Effector memory CD8-positive, alpha-beta T cell (primary cell): ENCODE measurements around the gene SARDH.
A peak's percentile ranks its signal among the peaks of the same experiment; 100 is the strongest.

Source experiments
- ATAC-seq: fragments of 150-1000 bp; cut with Tn5 transposase; replicated peaks from 2 replicates; pipeline ENCODE4 v1.10.0; 2021; ENCODE audit warnings: mild to moderate bottlenecking, moderate library complexity
- DNase-seq, 3 experiments: peaks; one replicate each; pipeline ENCODE4 v3.0.0; 2021
- H3K27ac Mint-ChIP-seq, 2 donors: one replicate each; pipeline ENCODE4 v1.8.0; 2022; ENCODE audit warnings: mild to moderate bottlenecking in 2 of 2, mixed read lengths in 2 of 2, moderate library complexity in 2 of 2
- H3K27me3 Mint-ChIP-seq, 2 donors: one replicate each; pipeline ENCODE4 v1.8.0; 2022; ENCODE audit warnings: mixed read lengths in 2 of 2
- H3K36me3 Mint-ChIP-seq: one replicate; pipeline ENCODE4 v1.8.0; 2022; ENCODE audit warnings: mild to moderate bottlenecking, moderate library complexity, mixed read lengths; ENCODE audit not compliant: insufficient read depth
- H3K4me1 Mint-ChIP-seq, 2 donors: one replicate each; pipeline ENCODE4 v1.8.0; 2022; ENCODE audit warnings: low read depth in 2 of 2, mixed read lengths in 2 of 2
- H3K4me3 Mint-ChIP-seq, 2 donors: one replicate each; pipeline ENCODE4 v1.8.0; 2022; ENCODE audit warnings: mild to moderate bottlenecking in 2 of 2, mixed read lengths in 2 of 2, moderate library complexity in 2 of 2
- H3K9me3 Mint-ChIP-seq, 2 donors: one replicate each; pipeline ENCODE4 v1.8.0; 2022; ENCODE audit warnings: mixed read lengths in 2 of 2
- total RNA-seq, 9 experiments: gene quantifications; one replicate each; lab custom pipeline; 2026; lab: John Stamatoyannopoulos, UW

SARDH gene, protein sequence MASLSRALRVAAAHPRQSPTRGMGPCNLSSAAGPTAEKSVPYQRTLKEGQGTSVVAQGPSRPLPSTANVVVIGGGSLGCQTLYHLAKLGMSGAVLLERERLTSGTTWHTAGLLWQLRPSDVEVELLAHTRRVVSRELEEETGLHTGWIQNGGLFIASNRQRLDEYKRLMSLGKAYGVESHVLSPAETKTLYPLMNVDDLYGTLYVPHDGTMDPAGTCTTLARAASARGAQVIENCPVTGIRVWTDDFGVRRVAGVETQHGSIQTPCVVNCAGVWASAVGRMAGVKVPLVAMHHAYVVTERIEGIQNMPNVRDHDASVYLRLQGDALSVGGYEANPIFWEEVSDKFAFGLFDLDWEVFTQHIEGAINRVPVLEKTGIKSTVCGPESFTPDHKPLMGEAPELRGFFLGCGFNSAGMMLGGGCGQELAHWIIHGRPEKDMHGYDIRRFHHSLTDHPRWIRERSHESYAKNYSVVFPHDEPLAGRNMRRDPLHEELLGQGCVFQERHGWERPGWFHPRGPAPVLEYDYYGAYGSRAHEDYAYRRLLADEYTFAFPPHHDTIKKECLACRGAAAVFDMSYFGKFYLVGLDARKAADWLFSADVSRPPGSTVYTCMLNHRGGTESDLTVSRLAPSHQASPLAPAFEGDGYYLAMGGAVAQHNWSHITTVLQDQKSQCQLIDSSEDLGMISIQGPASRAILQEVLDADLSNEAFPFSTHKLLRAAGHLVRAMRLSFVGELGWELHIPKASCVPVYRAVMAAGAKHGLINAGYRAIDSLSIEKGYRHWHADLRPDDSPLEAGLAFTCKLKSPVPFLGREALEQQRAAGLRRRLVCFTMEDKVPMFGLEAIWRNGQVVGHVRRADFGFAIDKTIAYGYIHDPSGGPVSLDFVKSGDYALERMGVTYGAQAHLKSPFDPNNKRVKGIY
- total RNA-seq: 0 to 15.1 (median 3.2) reads per million in 9 experiments

DNA sequence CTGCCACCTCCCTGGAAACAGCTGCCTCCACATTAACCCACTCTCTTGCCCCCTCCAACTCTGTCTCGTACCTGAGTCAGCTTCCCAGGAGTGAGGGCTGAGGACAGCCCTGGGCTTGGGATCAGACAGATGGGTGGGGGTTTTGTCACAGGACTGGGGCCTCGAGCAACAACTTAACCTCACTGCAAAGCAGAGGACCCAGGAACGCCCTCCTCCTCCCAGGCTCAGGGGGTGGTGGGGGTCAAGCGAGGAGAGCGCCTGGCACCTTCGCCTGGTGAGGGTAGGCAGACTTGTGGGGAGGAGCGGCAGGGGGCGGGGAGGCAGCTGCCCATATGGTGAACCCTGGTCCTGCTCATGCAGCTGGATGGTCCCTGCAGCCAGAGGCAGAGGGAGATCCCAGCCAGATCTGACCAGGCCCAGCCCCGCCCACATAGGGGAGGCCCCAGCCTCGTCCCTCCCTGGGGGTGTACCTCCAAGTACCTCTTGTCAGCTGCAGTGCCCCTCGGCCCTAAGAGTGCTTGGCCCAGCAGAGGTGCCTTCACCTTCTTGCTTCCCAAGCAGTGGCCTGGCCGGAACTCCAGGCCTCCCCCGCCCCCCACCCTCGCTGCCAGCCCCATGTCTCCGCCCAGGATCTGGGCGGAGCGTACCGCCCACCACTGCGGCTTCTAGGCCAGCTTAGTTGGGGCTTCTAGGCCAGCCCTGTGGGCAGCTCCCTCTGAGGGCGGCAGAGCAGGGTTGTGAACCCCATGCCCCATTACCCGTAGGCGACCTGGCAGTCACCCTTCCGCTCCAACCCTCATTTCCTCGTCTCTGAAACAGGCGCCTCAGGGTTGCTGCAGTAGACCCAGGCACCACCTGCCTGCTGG, at the start of gene SARDH:
Gene SARDH (minus strand): TSS at position 579 of the 866 bp plus-strand sequence. CDS start 4,179 bp downstream, outside the sequence.
- Mint-ChIP-seq H3K27me3 (no peaks in the 10 kb centered on the region), H3K4me1 (peaks cover 3 to 8% of the 10 kb centered on the region in 2 donors), H3K27ac (peak within 1 kb of the TSS; percentile 41 to 82), H3K4me3 (peak within 1 kb of the TSS; percentile 53 to 70), H3K9me3 (no peaks in the 10 kb centered on the region), H3K36me3 (peaks cover 2% of the 10 kb centered on the region)
- ATAC-seq: peak; percentile 86
- DNase-seq: peak; percentile 30 to 37 (median 36)

DNA sequence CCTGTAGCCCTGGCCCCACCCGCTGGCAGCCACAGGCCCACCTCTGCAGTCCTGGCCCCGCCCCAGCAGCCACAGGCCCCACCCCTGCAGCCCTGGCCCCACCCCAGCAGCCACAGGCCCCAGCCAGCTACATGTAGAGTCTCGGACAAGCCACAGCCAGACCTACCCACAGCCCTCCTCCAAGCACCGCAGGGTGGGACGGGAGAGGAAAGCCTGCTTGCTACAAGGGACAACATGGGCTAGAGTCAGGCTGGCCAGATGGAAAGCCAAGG, 49.5 kb upstream of the SARDH start:
- DNase-seq: no peak
- peaks cover 0 to 3% of the 10 kb centered on the region in 2 donors for H3K4me1 Mint-ChIP-seq
- no peaks in the 10 kb centered on the region for H3K9me3 Mint-ChIP-seq
- H3K36me3 Mint-ChIP-seq: peaks cover 3% of the 10 kb centered on the region
- peak; percentile 17 for ATAC-seq
- no peak overlapping the region for H3K4me3 Mint-ChIP-seq
- no peaks in the 10 kb centered on the region for H3K27me3 Mint-ChIP-seq
- no peak overlapping the region for H3K27ac Mint-ChIP-seq

DNA sequence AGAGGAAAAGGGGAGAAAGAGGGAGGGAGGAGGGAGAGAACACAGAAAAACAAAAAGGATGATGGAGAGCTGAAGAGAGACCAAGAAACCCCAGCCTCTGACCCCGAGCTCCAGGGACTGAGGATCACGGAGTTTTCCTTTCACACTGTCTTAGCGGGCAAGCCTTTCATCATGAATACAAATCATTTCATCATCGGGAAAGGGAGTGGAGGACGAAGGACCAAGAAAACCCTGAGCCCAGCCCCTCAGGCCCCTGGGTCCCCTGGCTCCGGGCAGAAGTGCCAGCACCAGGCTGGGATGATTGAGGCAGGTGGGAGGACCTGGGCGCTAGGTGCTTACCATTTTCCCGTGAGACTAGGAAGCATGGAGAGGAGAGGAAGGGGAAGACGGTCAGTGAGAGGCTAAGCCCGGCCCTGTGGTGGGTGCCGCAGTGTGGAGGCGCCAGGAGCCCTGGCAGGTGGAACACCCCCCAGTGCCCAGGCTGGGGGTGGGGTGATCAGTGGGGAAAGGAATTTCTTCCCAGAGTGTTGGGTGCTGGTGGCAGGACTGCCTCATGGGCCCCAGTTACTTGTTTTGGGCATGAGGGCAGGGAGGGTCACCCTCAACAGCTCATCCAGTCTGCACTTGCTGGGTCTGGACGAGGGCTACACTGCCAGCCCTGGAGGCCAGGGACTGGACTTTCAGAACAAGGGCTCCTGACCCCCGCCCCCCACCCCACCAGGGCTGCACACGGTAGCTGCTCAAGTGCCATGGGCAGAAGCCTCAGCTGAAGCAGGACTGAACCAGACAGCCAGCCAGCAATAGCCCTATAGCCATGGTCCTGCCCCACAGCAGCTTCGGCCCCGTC, 49.0 kb upstream of the SARDH start:
- Mint-ChIP-seq H3K4me3 (no peak overlapping the region), H3K36me3 (peaks cover 3% of the 10 kb centered on the region), H3K27ac (no peak overlapping the region), H3K4me1 (peaks cover 0 to 3% of the 10 kb centered on the region in 2 donors), H3K9me3 (no peaks in the 10 kb centered on the region), H3K27me3 (no peaks in the 10 kb centered on the region)
- ATAC-seq (no peak), DNase-seq (no peak)

DNA sequence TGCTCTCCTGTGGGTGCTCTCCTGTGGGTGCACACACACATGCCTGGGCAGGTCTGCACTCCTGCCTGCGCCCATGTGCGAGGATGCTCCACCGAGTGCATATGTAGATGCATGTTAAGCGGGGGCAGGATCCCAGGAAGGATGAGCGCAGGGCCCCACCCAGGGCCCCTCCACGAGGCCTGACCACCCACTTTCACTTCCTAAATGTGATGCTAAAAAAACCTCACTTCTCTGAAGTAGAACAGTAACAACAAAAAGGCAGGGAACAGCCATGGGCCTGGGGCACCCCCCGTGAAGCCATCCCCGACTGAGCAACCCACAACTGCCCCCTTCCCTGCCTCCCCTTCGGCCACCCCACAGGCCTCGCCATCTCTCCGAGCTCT, 48.2 kb upstream of the SARDH start:
- peaks cover 0 to 3% of the 10 kb centered on the region in 2 donors for H3K4me1 Mint-ChIP-seq
- no peaks in the 10 kb centered on the region for H3K27me3 Mint-ChIP-seq
- no peaks in the 10 kb centered on the region for H3K9me3 Mint-ChIP-seq
- DNase-seq (no peak), ATAC-seq (no peak)
- H3K4me3 Mint-ChIP-seq: peak overlapping the region in 1 of 2 donors; percentile 36
- no peak overlapping the region for H3K27ac Mint-ChIP-seq
- peaks cover 3% of the 10 kb centered on the region for H3K36me3 Mint-ChIP-seq

DNA sequence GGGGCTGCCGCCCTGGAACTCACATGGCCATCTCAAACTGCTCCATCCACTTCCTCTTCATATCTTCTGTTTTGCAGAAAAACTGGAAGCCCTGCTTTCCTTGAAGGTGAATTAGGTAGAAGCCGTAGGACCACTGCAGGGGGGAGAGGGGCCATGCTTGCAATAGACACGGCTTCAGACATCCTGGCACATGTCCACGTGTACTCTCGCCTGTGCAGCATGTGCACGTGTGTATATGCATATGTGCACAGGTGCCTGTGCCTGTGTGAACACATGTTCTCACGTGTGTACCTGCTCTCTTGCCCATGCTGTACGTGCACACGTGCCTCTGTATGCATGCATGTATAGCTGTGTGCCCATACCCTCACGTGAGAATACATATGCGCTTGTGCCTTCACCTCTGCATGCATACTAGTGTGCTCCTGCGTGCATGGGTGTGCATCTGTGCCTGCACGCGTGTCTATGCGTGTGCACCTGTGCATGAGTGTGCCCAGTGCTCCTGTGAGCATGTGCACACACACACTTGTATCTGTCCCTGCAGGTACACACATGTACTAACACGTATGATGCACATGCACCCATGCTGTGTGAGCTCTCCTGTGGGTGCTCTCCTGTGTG, 47.7 kb upstream of the SARDH start:
- no peak for DNase-seq
- ATAC-seq: no peak
- Mint-ChIP-seq H3K9me3 (no peaks in the 10 kb centered on the region), H3K4me3 (peak overlapping the region in 1 of 2 donors; percentile 36), H3K4me1 (peaks cover 0 to 3% of the 10 kb centered on the region in 2 donors), H3K27me3 (no peaks in the 10 kb centered on the region), H3K36me3 (peaks cover 3% of the 10 kb centered on the region), H3K27ac (no peak overlapping the region)

DNA sequence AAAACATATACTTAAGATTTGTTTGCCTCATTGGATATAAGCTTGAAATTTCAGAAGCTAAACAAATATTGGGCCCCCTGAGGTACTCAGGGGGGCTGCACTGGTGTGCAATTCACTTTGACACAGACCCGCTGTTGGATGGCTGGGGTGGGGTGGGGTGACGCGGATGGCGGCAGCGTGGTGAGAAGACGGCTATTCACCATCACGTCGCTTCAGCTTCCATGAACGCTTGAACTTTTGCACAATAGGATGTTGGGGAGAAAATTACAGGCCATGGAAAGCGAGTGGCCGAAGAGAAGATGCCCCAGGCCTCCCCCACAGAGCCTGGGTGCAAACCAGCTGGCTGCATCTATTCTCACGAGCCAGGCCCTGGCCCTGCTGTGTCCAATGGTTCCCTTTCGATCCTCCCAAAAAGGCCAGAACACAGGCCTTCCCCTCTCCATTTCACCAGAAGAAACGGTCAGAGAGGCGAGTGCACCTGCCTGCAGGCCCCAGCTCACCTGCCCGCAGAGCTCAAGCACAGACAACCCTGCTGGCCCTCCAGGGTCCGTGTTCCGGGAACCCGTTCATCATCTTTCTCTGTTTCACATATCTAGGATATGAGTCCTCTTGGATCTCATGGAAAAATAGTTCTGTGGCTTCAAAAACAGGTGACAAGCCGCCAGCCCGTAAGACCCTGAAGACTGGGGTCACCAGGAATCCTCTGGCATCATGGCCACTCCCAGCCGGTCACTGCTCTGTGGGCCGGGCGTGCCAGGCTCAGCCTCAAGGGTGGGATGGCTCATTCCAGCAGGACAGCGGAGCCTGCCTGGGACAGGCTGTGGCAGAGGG, 46.8 kb upstream of the SARDH start:
- H3K4me1 Mint-ChIP-seq: peaks cover 0 to 3% of the 10 kb centered on the region in 2 donors
- no peak for ATAC-seq
- DNase-seq: no peak
- no peak overlapping the region for H3K27ac Mint-ChIP-seq
- H3K36me3 Mint-ChIP-seq: no peaks in the 10 kb centered on the region
- H3K9me3 Mint-ChIP-seq: no peaks in the 10 kb centered on the region
- H3K27me3 Mint-ChIP-seq: no peaks in the 10 kb centered on the region
- H3K4me3 Mint-ChIP-seq: no peak overlapping the region

DNA sequence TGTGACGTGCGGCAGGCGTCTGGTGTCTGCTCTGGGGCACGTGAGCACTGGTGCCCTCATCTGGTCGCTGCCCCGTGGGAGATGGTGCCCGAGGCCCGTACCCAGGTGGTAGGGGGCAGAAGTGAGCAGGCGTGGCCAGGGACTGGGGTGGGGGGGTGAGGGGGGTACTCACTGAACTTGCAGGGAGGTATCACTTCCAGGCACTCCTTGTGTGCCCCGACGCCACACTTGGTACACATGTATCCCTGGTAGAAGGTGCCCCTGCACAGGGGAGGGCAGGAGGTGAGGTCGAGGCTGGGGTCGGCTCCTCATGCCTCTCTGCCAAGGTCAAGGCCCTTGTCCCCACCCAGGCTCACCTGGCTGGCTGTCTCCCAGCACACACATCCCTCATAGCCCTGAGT, 45.2 kb upstream of the SARDH start:
- DNase-seq: no peak
- peaks cover under 1% of the 10 kb centered on the region for H3K36me3 Mint-ChIP-seq
- H3K9me3 Mint-ChIP-seq: no peaks in the 10 kb centered on the region
- no peak for ATAC-seq
- H3K27me3 Mint-ChIP-seq: no peaks in the 10 kb centered on the region
- no peak overlapping the region for H3K27ac Mint-ChIP-seq
- H3K4me1 Mint-ChIP-seq: peaks cover 0 to 3% of the 10 kb centered on the region in 2 donors
- no peak overlapping the region for H3K4me3 Mint-ChIP-seq

DNA sequence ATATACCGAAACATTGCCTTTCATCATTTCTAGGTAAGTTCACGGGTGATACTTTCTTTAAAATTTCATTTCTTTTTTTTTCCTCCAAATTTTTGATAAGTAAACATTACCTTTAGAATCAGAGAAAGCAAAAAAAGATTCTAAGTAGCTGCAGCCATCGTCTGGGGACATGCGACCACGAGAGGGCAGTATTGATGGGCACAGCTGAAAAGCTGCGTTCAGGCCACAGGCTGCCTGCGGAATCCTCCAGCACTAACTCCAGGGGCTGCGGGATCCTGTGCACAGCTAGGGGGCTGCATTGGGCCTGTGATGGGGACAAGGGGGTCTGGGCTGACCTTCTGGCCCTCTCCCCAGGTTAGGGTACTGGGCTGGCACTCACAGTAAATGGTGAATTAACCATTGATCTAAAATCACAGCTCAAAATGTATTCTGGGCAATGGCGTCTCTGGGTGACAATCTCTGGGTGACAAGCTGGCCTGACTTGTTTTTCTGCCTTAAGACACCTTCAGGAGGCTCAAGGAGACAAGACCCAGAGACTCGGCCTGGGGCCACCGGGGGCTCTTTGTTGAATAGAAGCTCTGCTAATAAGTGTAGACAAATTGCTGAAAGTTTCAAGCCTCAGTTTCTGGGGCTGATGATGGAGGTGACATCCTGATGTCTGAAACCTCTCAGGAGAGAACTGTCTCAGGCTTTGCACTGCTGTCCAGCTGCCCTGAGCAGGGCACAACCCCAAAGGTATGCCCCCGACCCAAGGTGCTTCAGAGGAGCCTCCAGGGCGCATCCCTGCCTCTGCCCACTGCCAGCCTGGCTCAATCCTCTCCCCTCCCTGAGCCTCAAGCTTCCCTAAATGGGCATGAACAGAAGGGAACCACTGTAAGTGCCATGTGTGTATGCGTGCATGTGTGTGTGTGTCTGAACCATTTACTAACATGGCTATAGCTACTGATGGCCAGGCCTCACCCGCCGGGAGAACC, 44.3 kb upstream of the SARDH start:
- H3K9me3 Mint-ChIP-seq: no peaks in the 10 kb centered on the region
- ATAC-seq (peak; percentile 58), DNase-seq (peak; percentile 56 to 62 (median 60))
- no peaks in the 10 kb centered on the region for H3K27me3 Mint-ChIP-seq
- H3K36me3 Mint-ChIP-seq: peaks cover 5% of the 10 kb centered on the region
- H3K4me3 Mint-ChIP-seq: no peak overlapping the region
- no peak overlapping the region for H3K27ac Mint-ChIP-seq
- peaks cover 0 to 3% of the 10 kb centered on the region in 2 donors for H3K4me1 Mint-ChIP-seq

DNA sequence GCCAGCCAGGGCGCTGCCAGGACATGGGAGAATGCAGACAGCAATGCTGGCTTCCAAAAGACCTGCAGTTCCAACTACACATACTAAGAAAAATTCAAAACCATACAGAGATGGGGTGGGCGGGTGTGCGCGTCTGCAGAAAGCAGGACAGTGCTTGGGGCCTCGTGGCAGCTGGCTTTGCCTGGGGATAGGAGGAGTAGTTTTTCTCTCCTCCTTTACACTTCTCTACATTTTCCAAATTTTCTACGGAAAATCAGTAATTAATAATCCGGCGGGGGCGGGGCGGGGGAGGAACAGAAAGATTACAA, 43.6 kb upstream of the SARDH start:
- Mint-ChIP-seq H3K36me3 (peaks cover 5% of the 10 kb centered on the region), H3K4me3 (no peak overlapping the region), H3K4me1 (peaks cover 0 to 1% of the 10 kb centered on the region in 2 donors), H3K9me3 (no peaks in the 10 kb centered on the region), H3K27ac (no peak overlapping the region), H3K27me3 (no peaks in the 10 kb centered on the region)
- DNase-seq (no peak), ATAC-seq (no peak)

DNA sequence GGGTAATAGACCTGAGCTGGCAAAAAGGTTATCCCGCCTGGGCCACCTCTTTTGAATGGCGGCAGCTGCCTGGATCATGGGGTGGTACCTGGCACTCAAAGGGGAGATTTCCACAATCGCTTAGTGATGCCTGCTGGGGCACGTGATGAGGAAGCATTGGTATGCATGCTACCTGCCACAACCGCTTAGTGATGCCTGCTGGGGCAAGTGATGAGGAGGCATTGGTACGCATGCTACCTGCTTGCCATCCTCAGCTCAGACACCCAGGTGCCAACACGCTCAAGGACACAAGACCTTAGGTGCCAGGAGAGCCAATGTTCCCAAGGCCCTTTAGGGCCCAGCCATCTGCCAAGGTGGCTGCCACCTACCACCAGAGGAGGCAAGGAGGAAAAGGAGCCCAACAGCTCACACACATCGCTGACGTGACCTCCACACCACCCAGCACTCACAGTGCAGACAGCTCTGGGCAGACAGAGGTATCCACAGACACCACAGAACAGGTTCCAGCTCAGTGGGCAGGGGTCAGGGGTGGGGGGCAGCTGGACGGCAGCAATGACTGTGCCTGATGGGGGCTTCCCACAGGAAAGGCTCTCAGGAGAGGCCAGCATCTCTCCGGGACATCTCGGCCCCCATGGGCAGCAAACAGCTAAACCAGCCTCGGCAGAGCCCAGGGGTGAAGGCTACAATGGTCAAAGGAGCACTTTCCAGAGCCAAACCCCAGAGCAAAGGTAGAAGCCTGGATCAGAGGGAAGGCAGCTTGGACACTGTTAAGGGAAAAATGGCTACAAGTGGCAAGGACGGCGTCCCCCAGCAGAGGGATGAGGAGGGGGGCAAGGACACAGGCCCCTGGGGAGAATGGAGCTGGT, 43.0 kb upstream of the SARDH start:
- peaks cover 5% of the 10 kb centered on the region for H3K36me3 Mint-ChIP-seq

More for the DNA sequence above, 43.0 kb upstream of the SARDH start:
- Mint-ChIP-seq H3K4me3 (no peak overlapping the region), H3K27me3 (no peaks in the 10 kb centered on the region), H3K9me3 (no peaks in the 10 kb centered on the region), H3K27ac (no peak overlapping the region), H3K4me1 (peaks cover 0 to under 1% of the 10 kb centered on the region in 2 donors)
- DNase-seq (no peak), ATAC-seq (no peak)
